Sigmoid colon (tissue), 4 donors: ENCODE measurements around the gene PHLDB1.

ENCODE experiments used
- CTCF ChIP-seq, 4 experiments: fragments of 450-650 bp in 3 of 4; fragments of 200-600 bp in 1 of 4; IDR thresholded peaks; one replicate each; pipeline ENCODE4 v1.5.1; 2016 to 2019; ENCODE audit warnings: antibody characterized with exemption in 4 of 4, mild to moderate bottlenecking in 3 of 4, moderate library complexity in 2 of 4
- EP300 ChIP-seq, 4 donors: sonication (generic); formaldehyde crosslinking; IDR thresholded peaks; one replicate each; pipeline ENCODE4 v1.6.1; 2017; ENCODE audit warnings: antibody characterized with exemption in 4 of 4
- POLR2A ChIP-seq, 2 donors: fragments of 450-650 bp; IDR thresholded peaks; one replicate each; pipeline ENCODE4 v1.6.1; 2016; ENCODE audit warnings: antibody characterized with exemption in 2 of 2, mild to moderate bottlenecking in 2 of 2, moderate library complexity in 2 of 2

DNA sequence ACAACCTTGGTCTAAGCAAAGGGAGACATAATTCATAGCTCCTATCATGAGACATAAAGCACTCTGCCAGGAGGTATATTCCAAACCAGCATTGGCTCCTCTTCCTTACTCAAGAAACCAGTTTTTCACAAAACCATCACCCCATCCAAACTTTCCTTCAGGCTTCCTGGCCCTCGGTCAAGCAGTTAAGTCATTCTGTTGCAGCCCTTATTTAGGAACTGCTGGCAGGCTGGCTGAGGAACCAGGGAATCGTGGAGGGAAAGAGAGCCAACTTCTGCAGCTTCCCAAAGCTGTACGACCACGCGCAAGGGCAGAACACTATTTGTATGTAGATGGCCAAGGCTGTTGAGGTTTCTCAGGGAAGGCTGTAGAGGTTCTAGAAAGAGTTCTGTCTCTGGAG lies 42.4 kb upstream of the PHLDB1 start:
- TF ChIP-seq POLR2A (IDR thresholded peaks at IDR 0.05) (no peak), CTCF (IDR thresholded peaks at IDR 0.05) (no peak), EP300 (IDR thresholded peaks at IDR 0.05) (no peak)
